Measurements from ENCODE around the gene TEKT3.

The TEKT3 gene

DNA sequence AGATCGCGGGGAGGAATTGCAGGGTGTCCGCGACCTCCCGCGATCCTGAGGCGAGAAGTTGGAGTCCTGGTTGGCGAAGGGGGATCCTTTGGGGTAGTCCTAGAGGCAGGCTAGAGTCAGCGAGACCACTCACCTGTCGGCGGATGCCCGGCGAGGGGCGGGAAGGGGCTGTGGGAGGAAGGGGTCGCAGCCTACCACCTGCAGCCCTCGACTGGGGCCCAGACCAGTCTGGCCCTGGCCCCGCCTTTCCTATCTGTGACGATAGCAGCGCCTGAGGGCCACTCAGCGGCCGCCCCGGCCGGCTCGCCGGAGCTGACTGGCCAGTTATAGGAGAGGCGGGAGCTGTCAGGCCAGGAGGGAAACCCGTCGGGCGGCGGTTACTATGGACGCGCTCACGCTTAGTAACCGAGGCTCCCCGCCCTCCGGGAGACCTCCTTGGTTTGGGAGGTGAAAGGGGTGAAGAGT, at the start of gene TEKT3:
TSS of gene TEKT3 (minus strand) at position 213 of the 465 bp plus-strand sequence. CDS start 10,012 bp downstream, outside the sequence.
- H3K4me3 ChIP-seq (ENCODE audit: low read depth, low read length), result peak within 1 kb of the TSS; percentile 56
- TF ChIP-seq, protein P1, sequence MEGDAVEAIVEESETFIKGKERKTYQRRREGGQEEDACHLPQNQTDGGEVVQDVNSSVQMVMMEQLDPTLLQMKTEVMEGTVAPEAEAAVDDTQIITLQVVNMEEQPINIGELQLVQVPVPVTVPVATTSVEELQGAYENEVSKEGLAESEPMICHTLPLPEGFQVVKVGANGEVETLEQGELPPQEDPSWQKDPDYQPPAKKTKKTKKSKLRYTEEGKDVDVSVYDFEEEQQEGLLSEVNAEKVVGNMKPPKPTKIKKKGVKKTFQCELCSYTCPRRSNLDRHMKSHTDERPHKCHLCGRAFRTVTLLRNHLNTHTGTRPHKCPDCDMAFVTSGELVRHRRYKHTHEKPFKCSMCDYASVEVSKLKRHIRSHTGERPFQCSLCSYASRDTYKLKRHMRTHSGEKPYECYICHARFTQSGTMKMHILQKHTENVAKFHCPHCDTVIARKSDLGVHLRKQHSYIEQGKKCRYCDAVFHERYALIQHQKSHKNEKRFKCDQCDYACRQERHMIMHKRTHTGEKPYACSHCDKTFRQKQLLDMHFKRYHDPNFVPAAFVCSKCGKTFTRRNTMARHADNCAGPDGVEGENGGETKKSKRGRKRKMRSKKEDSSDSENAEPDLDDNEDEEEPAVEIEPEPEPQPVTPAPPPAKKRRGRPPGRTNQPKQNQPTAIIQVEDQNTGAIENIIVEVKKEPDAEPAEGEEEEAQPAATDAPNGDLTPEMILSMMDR (conservative IDR thresholded peaks at IDR 0.05; ENCODE audit: low read depth, low read length), result no peak
- peak; percentile 82 for DNase-seq (ENCODE audit: low read depth)

DNA sequence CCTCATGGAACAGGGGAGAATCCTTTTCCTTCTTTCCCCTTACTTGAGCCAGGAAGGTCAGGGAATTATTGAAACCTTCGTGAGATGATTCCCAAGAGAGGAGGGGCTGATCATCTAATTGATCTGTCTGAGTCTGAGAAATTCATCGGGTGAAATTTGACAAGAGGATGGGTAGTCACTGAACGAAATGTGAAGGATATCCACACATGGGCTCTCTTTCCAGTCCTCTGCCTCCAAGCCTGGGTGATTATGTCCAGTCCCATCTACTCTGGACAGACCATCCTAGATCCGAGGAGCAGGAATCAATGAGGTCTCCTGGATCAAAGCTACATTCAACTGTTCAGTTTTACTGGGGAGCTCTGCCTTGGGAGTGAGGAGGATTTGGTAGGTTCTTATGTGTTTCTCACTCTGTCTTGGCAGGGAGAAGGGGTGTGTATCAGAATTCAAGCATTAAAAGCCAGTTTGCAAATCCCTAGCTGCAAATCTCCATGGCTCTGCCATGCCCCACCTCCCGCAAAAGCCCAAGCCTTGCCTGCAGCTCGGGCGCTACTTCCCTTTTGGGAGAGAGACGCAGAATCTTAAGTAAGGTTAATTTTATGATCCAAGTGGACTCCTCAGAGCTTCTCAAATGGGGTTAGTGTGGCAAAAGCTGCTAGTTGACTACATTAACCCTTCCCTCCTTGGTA, 47.1 kb upstream of the TEKT3 start:
- no peak overlapping the region for H3K4me3 ChIP-seq (ENCODE audit: low read depth, low read length)
- DNase-seq (ENCODE audit: low read depth), result no peak
- TF ChIP-seq, protein P1 (conservative IDR thresholded peaks at IDR 0.05; ENCODE audit: low read depth, low read length), result no peak

DNA sequence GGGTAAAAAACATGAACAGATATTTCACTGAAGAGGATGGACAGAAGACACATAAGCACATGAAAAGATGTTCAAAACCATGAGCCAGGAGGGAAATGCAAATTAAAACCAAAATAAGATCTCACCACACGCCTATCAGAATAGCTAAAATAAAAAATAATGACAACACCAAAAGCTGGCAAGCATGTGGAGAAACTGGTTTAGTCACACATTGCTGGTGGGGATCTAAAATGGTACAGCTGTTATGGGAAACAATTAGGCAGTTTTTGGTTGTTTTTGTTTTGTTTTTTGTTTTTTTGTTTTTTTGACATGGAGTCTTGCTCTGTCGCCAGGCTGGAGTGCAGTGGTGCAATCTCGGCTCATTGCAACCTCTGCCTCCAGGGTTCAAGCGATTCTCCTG, 44.7 kb upstream of the TEKT3 start:
- no peak overlapping the region for H3K4me3 ChIP-seq (ENCODE audit: low read depth, low read length)
- TF ChIP-seq, protein P1 (conservative IDR thresholded peaks at IDR 0.05; ENCODE audit: low read depth, low read length), result no peak
- no peak for DNase-seq (ENCODE audit: low read depth)

DNA sequence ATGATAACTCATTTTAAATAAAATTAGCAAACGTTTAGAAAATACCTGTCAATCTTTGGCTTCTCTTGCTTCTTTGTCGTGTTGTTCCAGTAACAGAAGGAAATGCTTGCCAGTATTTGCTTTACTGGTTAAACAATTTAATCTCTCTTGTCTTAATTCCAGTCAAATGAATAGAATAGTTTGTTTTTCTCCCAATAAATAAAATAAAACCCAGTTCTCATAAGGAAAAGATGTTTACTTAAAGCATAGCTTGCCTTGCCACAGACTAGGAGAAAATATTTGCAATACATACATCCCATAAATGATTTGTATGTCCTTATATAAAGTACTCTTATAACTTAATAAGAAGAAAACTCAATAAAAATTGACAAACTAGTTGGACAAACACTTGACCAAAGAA, 43.9 kb upstream of the TEKT3 start:
- TF ChIP-seq, protein P1 (conservative IDR thresholded peaks at IDR 0.05; ENCODE audit: low read depth, low read length), result no peak
- DNase-seq (ENCODE audit: low read depth), result no peak
- no peak overlapping the region for H3K4me3 ChIP-seq (ENCODE audit: low read depth, low read length)

DNA sequence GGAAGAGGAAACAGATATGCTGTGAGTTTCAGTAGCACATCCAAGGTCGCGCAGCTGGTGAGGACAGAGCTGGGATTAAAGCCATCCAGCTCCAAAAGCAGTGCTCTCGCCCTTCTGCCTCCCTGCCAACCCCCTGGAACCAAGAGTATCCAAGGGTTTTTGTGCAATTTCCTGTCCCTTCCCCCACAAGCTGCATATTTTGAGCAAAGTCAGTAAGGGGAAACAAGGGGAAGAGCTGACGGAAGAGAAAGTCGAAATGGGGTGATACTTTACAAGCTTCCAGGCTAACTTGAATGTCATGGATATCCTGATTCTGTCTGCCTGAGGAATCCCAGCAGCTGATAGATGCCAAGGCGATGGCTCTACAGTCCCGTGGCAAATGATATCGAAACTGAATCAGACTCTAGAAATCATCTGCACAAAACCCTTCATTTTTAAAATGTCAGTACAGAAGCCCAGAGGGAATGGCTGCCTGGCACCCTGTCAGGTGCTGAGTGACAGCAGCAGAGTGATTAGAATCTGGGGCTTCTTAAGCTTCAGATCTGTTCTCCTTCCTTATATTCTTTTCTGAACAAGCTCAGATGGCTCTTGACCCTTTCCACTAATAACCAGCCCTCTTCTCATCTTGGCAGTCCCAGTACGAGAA, 42.9 kb upstream of the TEKT3 start:
- no peak for DNase-seq (ENCODE audit: low read depth)
- H3K4me3 ChIP-seq (ENCODE audit: low read depth, low read length), result no peak overlapping the region
- TF ChIP-seq, protein P1 (conservative IDR thresholded peaks at IDR 0.05; ENCODE audit: low read depth, low read length), result no peak

DNA sequence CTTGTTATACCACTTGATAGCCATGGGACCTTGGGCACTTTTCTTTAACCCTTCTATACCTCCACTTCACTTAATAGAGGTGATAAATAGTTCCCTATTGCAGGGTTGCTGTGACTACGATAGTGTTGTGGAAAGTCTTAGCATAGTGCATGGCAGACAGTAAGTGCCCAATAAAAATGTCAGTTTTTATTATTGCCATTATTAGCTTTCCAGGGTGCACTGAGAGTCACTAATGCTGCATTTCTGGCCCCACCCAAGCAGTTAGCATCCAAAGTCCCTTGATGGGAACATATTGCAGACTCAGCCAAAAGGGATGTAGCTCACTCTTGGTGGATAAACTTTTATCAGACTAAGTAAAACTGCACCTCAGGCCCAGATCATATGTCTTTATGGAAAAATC, 41.5 kb upstream of the TEKT3 start:
- TF ChIP-seq, protein P1 (conservative IDR thresholded peaks at IDR 0.05; ENCODE audit: low read depth, low read length), result no peak
- no peak overlapping the region for H3K4me3 ChIP-seq (ENCODE audit: low read depth, low read length)
- DNase-seq (ENCODE audit: low read depth), result no peak

Measured in choroid plexus epithelial cell (primary cell).